Ovary (tissue), 3 donors: ENCODE results near the gene ANK2.

ENCODE experiments used
- EP300 ChIP-seq: sonication (generic); formaldehyde crosslinking; IDR thresholded peaks from one replicate; pipeline ENCODE4 v1.6.1; 2017; ENCODE audit warnings: antibody characterized with exemption
- POLR2A ChIP-seq: fragments of 450-650 bp; IDR thresholded peaks from one replicate; pipeline ENCODE4 v1.6.1; 2017; ENCODE audit warnings: antibody characterized with exemption, mild to moderate bottlenecking, moderate library complexity
- TF ChIP-seq, protein P1 (sequence below), 3 donors: fragments of 450-650 bp in 2 of 3; fragments of 200-600 bp in 1 of 3; IDR thresholded peaks; one replicate each; pipeline versions ENCODE4 v1.5.1 to v1.8.0; 2016 to 2022; ENCODE audit warnings: antibody characterized with exemption in 3 of 3, mild to moderate bottlenecking in 1 of 3
- donor health status: DM: no; HTN: no; CAD: no.

DNA sequence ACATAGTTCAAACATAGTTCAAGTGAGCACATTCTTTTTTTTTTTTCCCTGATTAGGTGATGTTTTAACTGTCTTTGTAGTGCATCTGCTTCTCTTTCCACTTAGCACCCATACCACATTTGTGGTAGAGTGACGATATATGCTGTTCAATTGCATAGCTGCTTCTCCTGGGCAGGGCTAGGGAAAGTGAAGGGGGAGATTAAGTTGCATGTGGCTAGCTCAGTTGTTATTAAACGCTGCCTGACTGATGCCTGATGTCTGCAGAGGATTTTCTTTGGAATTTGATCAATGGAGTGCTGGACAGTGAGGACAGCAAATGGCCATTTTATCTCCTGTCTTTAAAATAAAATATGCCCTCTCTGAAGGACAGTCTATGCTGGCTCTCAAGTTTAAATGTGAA lies 63.7 kb downstream of the ANK2 start:
- TF ChIP-seq, protein P1, sequence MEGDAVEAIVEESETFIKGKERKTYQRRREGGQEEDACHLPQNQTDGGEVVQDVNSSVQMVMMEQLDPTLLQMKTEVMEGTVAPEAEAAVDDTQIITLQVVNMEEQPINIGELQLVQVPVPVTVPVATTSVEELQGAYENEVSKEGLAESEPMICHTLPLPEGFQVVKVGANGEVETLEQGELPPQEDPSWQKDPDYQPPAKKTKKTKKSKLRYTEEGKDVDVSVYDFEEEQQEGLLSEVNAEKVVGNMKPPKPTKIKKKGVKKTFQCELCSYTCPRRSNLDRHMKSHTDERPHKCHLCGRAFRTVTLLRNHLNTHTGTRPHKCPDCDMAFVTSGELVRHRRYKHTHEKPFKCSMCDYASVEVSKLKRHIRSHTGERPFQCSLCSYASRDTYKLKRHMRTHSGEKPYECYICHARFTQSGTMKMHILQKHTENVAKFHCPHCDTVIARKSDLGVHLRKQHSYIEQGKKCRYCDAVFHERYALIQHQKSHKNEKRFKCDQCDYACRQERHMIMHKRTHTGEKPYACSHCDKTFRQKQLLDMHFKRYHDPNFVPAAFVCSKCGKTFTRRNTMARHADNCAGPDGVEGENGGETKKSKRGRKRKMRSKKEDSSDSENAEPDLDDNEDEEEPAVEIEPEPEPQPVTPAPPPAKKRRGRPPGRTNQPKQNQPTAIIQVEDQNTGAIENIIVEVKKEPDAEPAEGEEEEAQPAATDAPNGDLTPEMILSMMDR (IDR thresholded peaks at IDR 0.05) = no peak
- no peak for TF ChIP-seq EP300
- no peak for TF ChIP-seq POLR2A
